ENCODE results near the gene PCAT7. TPM values are rescaled to one million over a fixed set of nuclear protein-coding genes. Genes with fewer than 3 reads are reported as not detected.
"Not testable (repeated sequence)": the region's sequence is repeated elsewhere in the genome, so short reads cannot be mapped to it uniquely, and the experiment has no call there.

PCAT7 gene
- total RNA-seq, 1 donor from 2014 or later: 0.35 TPM

DNA sequence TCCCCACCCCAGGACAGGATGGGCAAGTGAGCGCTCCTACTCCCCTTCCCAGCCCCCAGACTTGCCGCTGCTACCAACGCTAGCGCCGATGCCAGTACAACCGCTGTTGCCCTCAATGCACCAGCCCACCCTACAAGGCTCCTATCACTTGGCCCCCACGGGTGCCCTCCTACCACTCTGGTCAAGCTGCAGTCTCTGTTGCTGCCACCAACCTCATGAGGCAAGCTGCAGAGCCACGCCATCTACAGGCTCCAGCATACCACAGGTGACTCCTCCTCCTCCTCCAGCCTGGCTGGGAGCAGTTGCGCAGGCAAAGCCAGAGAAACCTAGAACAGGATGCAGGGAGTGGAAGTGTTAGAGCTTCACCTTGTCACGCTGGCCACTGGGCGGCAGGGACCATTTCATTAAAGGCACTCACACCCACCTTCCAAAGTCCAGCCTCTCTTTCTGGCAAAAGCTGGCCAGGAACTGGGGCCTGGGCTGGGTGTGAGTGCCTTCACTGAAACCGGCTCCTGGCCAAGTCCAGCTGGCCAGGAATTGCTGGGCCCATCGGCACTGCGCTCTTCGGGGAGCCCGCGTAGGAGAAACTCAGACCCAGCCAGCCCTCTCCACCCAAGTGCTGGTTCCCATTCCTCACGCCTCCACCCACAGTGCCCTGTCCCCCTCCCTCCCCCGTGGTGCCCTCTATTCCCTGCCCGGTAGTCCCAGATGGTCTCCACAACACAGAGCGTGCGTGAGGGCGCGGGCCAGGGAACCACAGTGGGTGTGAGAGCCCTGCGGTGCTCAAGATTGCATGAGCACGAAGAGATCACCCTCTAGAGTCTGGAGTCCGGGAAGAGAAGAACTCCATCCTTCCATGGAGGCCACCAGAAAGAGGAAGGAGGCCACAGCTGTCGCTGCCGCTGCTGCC lies 1.6 kb upstream of the PCAT7 start:
- TF ChIP-seq, protein P1, sequence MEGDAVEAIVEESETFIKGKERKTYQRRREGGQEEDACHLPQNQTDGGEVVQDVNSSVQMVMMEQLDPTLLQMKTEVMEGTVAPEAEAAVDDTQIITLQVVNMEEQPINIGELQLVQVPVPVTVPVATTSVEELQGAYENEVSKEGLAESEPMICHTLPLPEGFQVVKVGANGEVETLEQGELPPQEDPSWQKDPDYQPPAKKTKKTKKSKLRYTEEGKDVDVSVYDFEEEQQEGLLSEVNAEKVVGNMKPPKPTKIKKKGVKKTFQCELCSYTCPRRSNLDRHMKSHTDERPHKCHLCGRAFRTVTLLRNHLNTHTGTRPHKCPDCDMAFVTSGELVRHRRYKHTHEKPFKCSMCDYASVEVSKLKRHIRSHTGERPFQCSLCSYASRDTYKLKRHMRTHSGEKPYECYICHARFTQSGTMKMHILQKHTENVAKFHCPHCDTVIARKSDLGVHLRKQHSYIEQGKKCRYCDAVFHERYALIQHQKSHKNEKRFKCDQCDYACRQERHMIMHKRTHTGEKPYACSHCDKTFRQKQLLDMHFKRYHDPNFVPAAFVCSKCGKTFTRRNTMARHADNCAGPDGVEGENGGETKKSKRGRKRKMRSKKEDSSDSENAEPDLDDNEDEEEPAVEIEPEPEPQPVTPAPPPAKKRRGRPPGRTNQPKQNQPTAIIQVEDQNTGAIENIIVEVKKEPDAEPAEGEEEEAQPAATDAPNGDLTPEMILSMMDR (IDR thresholded peaks at IDR 0.05): no peak
- DNase-seq: no peak
- no peaks in the 10 kb centered on the region for H3K36me3 ChIP-seq
- H3K9me3 ChIP-seq: no peaks in the 10 kb centered on the region
- ATAC-seq: no peak
- no peak overlapping the region for H3K4me3 ChIP-seq
- no peak overlapping the region for H3K27ac ChIP-seq
- H3K4me1 ChIP-seq: no peaks in the 10 kb centered on the region
- no peaks in the 10 kb centered on the region for H3K27me3 ChIP-seq
- intact Hi-C loops (cut with DNase I): no loop called here

DNA sequence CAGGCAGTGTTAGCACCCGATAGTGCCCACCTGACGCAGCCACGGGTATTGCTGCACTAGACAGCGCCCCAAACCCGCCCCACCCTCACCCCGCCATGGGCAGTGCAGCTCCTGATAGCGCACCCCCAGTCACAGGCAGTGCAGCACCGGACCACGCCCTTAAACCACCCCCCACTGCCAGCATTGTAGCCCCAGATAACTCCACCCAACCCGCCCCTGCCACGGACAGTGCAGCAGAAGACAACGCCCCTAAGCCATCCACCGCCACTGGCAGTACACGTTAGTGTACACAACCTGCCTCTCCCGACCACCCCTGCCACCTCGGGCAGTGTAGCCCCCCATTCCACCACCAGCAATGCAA lies 825 bp upstream of the PCAT7 start:
- H3K27me3 ChIP-seq: no peaks in the 10 kb centered on the region
- DNase-seq (no peak), ATAC-seq (no peak)
- no peaks in the 10 kb centered on the region for H3K36me3 ChIP-seq
- TF ChIP-seq, protein P1 (IDR thresholded peaks at IDR 0.05): no peak
- H3K9me3 ChIP-seq: no peaks in the 10 kb centered on the region
- H3K27ac ChIP-seq: no peak overlapping the region
- H3K4me1 ChIP-seq: no peaks in the 10 kb centered on the region
- intact Hi-C loops (cut with DNase I): no loop called here
- no peak overlapping the region for H3K4me3 ChIP-seq

DNA sequence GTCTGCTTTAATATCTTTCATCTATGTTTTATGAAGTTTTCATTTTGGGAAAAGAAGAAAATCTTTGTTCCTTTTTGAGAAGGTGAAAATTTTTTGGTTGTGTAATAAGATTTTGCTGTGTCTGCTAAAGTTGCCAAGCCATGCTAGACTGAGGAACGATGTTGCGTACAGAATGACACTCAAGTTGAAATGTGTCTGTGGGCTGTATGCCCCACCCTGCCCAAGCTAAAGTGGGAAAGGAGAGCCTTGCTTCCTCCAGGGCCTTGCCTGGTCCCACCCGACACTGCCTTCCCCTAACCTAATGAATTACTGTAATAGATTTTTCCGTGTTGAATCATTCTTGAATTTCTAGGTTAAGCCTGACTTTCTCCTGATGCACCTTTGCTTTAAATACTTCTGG lies 2.5 kb downstream of the PCAT7 start:
- H3K36me3 ChIP-seq: no peaks in the 10 kb centered on the region
- H3K27ac ChIP-seq: no peak overlapping the region
- TF ChIP-seq, protein P1 (IDR thresholded peaks at IDR 0.05): no peak
- intact Hi-C loops (cut with DNase I): no loop called here
- H3K9me3 ChIP-seq: no peaks in the 10 kb centered on the region
- H3K4me3 ChIP-seq: no peak overlapping the region
- H3K27me3 ChIP-seq: no peaks in the 10 kb centered on the region
- DNase-seq (no peak), ATAC-seq (peak; percentile 52)
- no peaks in the 10 kb centered on the region for H3K4me1 ChIP-seq

DNA sequence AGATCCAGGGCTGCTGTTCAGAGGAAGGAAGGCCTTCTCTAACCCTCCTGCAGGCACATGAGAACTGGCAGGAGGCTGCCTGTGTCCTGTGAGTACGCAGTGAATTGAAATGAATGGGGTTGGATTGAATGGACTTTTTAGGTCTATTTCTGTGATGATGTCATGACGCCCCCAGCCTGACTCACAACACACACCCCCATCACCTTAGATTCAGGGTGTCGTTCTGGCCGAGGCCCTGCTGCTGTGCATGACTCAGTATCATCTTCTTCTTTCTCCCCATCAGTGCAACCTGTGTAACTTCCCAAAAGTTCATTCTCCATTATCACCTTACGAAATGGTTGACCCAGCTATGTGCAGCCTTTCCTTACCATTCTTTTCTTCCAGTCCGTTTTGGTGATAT lies 5.4 kb downstream of the PCAT7 start:
- no peak overlapping the region for H3K4me3 ChIP-seq
- intact Hi-C loops (cut with DNase I): no loop called here
- no peaks in the 10 kb centered on the region for H3K9me3 ChIP-seq
- no peak overlapping the region for H3K27ac ChIP-seq
- ATAC-seq (no peak), DNase-seq (no peak)
- H3K4me1 ChIP-seq: no peaks in the 10 kb centered on the region
- H3K36me3 ChIP-seq: no peaks in the 10 kb centered on the region
- TF ChIP-seq, protein P1 (IDR thresholded peaks at IDR 0.05): no peak
- no peaks in the 10 kb centered on the region for H3K27me3 ChIP-seq

DNA sequence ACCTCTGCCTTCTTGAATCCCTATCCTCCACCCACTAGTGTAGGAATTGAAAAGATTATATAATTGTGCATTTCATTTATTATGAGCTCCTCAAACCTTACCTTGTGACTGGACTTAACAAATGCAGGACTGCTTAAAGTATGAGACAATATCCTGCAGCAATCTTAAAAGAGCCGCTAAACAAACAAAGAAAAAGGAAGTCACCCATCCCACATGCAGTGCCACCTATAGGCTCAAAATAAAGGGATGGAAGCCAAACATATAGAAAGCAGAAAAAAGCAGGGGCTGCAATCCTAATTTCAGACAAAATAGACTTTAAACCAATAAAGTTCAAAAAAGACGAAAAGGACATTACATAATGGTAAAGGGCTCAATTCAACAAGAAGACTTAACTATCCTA lies 8.7 kb downstream of the PCAT7 start:
- intact Hi-C loops (cut with DNase I): no loop called here
- DNase-seq: no peak
- no peak for ATAC-seq

DNA sequence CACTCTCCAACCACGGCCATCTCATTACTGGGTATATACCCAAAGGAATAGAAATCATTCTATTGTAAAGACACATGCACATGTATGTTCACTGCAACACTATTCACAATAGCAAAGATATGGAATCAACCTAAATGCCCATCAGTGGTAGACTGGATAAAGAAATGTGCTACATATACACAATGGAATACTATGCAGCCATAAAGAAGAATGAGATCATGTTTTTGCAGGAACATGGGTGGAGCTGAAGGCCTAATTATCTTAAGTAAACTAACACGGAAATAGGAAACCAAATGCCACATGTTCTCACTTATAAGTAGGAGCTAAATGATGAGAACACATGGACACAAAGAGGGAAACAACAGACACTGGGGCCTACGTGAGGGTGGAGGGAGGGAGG lies 9.4 kb downstream of the PCAT7 start:
- H3K9me3 ChIP-seq; H3K27me3 ChIP-seq; H3K27ac ChIP-seq; ATAC-seq; H3K4me3 ChIP-seq; DNase-seq; H3K4me1 ChIP-seq; H3K36me3 ChIP-seq; intact Hi-C loops (cut with DNase I): not testable (repeated sequence)

More for the DNA sequence above, 8.7 kb downstream of the PCAT7 start:
- TF ChIP-seq, protein P1 (IDR thresholded peaks at IDR 0.05): no peak
- Histone ChIP-seq H3K4me1 (no peaks in the 10 kb centered on the region), H3K36me3 (no peaks in the 10 kb centered on the region), H3K4me3 (no peak overlapping the region), H3K9me3 (no peaks in the 10 kb centered on the region), H3K27me3 (no peaks in the 10 kb centered on the region), H3K27ac (no peak overlapping the region)

Measured in upper lobe of right lung (tissue), 1 donor.